Brain microvascular endothelial cell (primary cell): ENCODE results near the gene ZFR2.
"Not testable (repeated sequence)": the region's sequence is repeated elsewhere in the genome, so short reads cannot be mapped to it uniquely, and the experiment has no call there.

Experiments
- DNase-seq: peaks from one replicate; pipeline ENCODE4 v3.0.0-alpha.2; 2020
- H3K27ac ChIP-seq: fragments of 250-450 bp; sonication (Bioruptor Pico); 2 replicates; pipeline ENCODE4 v1.5.1; 2020; ENCODE audit warnings: mild to moderate bottlenecking, moderate library complexity
- H3K27me3 ChIP-seq: fragments of 250-450 bp; sonication (Bioruptor Pico); replicated peaks from 2 replicates; pipeline ENCODE4 v1.5.1; 2020; ENCODE audit warnings: mild to moderate bottlenecking
- H3K36me3 ChIP-seq: fragments of 250-450 bp; sonication (Bioruptor Pico); replicated peaks from 2 replicates; pipeline ENCODE4 v1.5.1; 2020; ENCODE audit warnings: mild to moderate bottlenecking
- H3K4me3 ChIP-seq: 2 replicates; pipeline ENCODE4 v1.5.1; 2011; ENCODE audit warnings: low read depth, mild to moderate bottlenecking, control low read depth, low read length, moderate library complexity
- in situ Hi-C: cut with HindIII; loops from 2 replicates; pipeline ENCODE4 v1.10.0; 2017; ENCODE audit warnings: low sequenced_read_pairs, low pct_ligation_motif_present
- TF ChIP-seq, protein P1 (sequence below): IDR thresholded peaks from 2 replicates; pipeline ENCODE4 v1.5.1; 2011; ENCODE audit warnings: low read depth, mild to moderate bottlenecking, moderate library complexity, low read length, control low read depth, inconsistent platforms; ENCODE audit errors: missing control alignments

Gene ZFR2

DNA sequence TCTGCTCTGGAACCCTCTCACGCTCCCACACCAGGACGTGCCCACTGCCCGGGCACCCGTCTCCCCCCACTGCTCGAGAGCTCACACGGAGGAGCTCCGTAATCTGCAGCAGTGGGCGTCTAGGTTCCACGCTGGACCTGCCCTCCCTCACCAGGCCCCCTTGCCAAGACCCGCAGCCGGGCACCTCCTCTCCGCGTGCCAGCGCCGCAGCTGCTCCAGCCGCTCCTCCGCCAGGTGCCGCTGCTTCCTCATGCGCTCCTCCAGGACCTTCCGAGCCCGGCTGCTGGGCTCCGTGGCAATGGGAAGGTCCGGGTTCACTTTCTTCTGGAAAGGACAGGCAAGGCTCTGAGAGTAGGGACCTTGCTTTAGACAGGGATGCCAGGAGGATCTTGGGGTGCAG, 47.7 kb downstream of the ZFR2 start:
- H3K27ac ChIP-seq, result no peak overlapping the region

DNA sequence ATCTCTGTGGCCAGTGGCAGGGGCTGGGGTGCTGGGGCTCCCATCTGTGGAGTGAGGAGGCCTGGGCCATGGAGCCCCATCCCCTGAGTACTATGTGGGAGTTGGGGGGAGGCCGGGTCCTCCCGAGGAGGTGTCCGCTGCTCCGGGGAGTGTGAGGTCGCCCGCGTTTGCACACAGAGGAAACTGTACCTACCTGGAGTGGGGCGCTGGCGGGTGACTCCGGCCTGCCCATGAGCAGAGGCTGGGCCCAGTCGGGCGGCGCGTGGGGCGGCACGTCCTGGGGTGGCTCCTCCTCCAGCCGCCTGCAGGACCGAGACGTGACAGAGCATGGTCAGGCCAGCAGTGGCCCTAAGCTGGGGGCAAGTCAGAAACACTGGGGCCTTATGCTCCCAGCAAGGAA, 48.8 kb downstream of the ZFR2 start:
- Histone ChIP-seq H3K27me3 (no peaks in the 10 kb centered on the region), H3K27ac (no peak overlapping the region), H3K36me3 (no peaks in the 10 kb centered on the region), H3K4me3 (no peak overlapping the region)
- TF ChIP-seq, protein P1, sequence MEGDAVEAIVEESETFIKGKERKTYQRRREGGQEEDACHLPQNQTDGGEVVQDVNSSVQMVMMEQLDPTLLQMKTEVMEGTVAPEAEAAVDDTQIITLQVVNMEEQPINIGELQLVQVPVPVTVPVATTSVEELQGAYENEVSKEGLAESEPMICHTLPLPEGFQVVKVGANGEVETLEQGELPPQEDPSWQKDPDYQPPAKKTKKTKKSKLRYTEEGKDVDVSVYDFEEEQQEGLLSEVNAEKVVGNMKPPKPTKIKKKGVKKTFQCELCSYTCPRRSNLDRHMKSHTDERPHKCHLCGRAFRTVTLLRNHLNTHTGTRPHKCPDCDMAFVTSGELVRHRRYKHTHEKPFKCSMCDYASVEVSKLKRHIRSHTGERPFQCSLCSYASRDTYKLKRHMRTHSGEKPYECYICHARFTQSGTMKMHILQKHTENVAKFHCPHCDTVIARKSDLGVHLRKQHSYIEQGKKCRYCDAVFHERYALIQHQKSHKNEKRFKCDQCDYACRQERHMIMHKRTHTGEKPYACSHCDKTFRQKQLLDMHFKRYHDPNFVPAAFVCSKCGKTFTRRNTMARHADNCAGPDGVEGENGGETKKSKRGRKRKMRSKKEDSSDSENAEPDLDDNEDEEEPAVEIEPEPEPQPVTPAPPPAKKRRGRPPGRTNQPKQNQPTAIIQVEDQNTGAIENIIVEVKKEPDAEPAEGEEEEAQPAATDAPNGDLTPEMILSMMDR, result no peak
- in situ Hi-C loops, result no loop called here
- no peak for DNase-seq

More for the DNA sequence above, 47.7 kb downstream of the ZFR2 start:
- in situ Hi-C loops, result no loop called here
- Histone ChIP-seq H3K36me3 (no peaks in the 10 kb centered on the region), H3K4me3 (no peak overlapping the region), H3K27me3 (no peaks in the 10 kb centered on the region)
- TF ChIP-seq, protein P1, result no peak
- no peak for DNase-seq

DNA sequence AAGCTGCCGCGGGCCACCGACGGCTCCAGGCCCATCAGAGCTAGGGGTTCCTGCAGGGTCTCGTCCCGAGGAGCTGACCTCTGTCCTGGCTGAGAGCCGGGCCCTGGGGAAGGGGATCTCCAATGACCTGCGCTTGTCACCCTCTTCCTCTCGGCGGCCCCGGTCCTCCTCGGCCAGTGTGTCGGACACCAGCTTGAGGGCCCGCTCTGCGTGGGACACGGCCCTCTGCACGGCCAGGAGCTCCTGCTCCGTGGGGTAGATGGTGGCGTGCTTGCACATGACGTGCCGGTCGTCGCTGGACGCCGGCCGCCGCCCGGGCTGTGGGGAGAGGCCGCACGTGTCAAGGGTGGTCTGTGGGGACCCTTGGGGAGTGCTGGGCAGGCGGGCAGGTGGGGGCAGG, 49.9 kb downstream of the ZFR2 start:
- no peak for DNase-seq
- Histone ChIP-seq H3K27ac (no peak overlapping the region), H3K27me3 (no peaks in the 10 kb centered on the region), H3K4me3 (no peak overlapping the region), H3K36me3 (no peaks in the 10 kb centered on the region)
- in situ Hi-C loops, result no loop called here
- TF ChIP-seq, protein P1, result no peak

DNA sequence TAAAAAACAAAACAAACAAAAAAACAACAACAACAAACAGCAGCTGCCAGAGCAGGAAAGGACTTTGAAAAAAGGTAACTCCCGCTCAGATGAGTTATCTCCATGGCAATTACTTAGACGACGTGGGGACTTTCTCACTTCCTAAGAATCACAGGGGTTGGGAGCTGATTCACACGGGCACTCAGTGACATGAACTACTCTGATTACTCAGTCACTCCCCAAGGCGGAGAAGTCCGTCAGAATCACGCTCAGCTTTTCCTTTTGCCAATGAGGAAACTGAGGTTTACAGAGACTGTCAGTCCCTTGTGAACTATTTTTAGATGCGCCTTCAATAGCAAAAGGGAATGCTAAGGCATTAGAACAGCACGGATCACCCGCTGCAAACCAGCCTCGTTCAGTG, 50.4 kb downstream of the ZFR2 start:
- no peaks in the 10 kb centered on the region for H3K36me3 ChIP-seq
- TF ChIP-seq, protein P1, result no peak
- H3K27me3 ChIP-seq, result no peaks in the 10 kb centered on the region
- no peak overlapping the region for H3K27ac ChIP-seq
- H3K4me3 ChIP-seq, result no peak overlapping the region
- DNase-seq, result peak; percentile 65
- in situ Hi-C loops, result no loop called here

DNA sequence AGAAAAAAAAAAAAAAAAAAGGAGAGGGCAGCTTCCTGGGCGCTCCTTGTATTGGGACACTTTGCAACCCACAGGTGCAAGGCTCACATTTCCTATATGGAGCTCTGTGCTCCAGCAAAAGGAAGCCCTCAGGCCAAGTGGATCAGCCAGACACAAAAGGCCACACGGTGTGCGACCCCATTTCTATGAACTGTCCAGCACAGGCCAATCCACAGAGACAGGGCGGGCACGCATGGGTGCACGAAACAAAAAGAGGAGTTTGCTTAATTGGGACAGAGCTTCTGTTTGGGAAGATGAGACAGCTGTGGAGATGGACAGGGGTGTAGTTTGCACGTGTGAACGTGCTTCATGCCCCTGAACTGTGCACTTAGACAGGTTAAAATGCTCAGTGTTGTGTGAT, 51.1 kb downstream of the ZFR2 start:
- DNase-seq, result no peak
- no peak overlapping the region for H3K4me3 ChIP-seq
- H3K27me3 ChIP-seq, result no peaks in the 10 kb centered on the region
- H3K36me3 ChIP-seq, result no peaks in the 10 kb centered on the region
- no peak overlapping the region for H3K27ac ChIP-seq
- in situ Hi-C loops, result no loop called here
- TF ChIP-seq, protein P1, result no peak

DNA sequence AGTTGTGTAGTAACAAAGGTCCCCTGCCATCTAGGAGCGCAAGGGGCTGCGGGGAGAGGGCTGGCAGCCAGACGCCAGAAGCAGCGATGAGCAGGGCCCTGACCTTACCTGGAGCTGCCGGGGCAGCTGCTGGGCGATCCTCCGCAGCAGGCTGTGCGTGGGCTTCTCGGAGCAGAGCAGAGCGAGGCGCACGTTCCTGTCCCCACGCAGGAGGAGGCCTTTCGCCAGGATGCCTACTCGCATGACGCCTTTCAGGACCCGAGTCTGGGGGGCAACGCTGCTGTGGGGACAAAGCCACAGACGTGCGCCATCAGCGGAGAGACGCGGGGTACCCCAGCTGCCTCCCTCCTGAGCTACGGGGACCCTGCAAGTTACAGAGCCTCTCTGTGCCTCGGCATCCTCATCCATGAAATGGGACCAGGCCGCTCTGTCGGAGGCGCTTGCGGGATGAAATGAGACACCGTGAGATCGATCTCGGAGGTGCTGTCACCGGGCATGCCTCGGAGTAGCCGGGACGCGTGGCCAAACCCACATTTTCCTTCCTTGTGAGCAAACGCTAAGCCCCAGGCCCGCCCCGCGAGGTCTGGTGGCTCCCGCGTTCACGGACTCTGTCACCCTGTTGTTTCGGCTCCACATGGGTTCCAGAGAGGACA, 52.1 kb downstream of the ZFR2 start:
- Histone ChIP-seq H3K36me3 (no peaks in the 10 kb centered on the region), H3K4me3 (no peak overlapping the region), H3K27ac (no peak overlapping the region), H3K27me3 (no peaks in the 10 kb centered on the region)
- TF ChIP-seq, protein P1, result no peak
- in situ Hi-C loops, result no loop called here
- DNase-seq, result no peak

DNA sequence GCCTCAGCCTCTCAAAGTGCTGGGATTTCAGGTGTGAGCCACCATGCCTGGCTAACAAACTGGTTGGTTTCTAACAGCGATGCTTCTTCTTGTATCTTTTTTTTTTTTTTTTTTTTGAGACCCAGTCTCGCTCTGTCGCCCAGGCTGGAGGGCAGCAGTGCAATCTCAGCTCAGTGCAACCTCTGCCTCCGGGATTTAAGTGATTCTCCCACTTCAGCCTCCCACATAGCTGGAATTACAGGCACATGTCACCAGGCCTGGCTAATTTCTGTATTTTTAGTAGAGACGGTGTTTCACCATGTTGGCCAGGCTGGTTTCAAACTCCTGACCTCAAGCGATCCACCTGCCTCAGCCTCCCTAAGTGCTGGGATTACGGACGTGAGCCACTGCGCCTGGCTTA, 52.7 kb downstream of the ZFR2 start:
- DNase-seq, H3K27me3 ChIP-seq, H3K4me3 ChIP-seq, H3K36me3 ChIP-seq, H3K27ac ChIP-seq, in situ Hi-C loops: not testable (repeated sequence)
